Iris pigment epithelial cell (primary cell): ENCODE results near the gene WDR73.
A peak's percentile ranks its signal among the peaks of the same experiment; 100 is the strongest.

ENCODE experiments used
- DNase-seq: peaks from one replicate; pipeline ENCODE4 v3.0.0-alpha.2; 2011; ENCODE audit warnings: low read depth

WDR73 gene

DNA sequence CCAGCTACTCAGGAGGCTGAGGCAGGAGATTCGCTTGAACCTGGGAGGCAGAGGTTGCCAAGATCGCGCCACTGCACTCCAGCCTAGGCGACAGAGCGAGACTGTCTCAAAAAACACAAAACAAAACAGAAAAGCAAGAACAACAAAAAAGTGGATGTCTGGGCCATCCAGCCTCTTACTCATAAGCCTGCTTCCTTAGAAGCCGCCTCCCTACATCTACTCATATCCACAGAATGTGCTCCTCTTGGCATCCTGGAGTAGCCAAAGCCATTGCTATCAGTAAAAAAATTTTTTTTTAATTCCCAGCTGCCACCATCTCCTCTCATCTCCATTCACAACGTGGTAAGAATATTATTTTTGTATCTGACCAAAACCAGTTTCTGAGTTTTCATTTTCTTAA, 42.5 kb downstream of the WDR73 start:
- DNase-seq, result peak; percentile 37

DNA sequence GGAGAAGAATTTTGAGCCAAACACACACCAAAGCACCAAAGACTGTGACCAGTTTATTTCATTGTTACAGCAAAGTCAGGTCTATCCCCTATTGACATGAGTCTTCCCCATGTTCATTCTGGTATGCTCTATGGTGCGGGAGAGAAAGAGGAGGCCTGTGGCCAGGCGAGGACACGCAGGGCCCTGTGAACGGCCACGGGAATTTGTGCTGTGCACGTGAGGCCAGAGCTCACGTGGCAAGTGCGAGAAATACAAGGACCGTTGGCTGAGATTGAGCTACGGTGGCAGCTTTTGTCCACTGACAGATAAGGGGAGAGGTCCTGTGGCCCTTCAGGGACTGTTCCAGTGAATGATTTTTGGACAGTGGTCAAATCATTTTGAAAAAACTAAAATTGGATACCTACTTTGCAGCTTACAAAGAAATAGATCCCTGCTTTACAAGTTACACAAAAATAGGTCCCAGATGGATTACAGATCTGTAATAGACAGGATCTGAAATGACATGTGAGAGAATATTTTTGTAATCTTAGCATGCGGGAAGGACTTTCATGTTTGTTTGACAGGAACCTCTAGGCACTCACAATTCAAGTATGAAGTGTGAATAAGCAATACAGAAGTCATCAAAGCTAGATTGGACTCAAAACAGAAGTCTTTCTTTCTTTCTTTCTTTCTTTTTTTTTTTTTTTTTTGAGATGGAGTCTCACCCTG, 44.1 kb downstream of the WDR73 start:
- DNase-seq, result no peak

DNA sequence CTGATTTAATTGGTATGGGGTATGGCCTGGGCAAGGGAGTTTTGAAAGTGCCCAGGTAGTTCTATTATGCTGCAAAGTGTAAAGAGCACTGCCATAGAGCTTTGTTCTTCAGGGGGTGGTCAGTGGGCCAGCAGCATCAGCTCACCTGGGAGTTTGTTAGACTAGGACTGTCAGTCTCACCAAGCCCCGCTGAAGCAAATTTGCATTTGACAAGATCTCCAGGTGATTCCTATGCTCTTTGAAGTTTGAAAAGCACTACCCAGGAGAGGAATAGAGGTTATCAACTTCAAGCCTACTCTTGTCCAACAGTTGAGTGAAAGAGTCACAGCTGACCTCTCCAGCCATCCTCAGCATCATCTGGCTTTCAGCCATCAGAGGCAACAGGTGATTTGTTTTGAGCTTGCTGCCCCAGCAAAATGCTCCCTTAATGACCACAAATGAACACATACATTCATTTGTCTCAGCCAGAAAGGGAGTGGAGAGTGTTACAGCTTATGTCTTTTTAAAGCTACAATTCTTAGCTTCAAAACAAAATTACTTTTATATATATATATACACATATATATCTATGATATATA, 45.3 kb downstream of the WDR73 start:
- DNase-seq, result no peak

DNA sequence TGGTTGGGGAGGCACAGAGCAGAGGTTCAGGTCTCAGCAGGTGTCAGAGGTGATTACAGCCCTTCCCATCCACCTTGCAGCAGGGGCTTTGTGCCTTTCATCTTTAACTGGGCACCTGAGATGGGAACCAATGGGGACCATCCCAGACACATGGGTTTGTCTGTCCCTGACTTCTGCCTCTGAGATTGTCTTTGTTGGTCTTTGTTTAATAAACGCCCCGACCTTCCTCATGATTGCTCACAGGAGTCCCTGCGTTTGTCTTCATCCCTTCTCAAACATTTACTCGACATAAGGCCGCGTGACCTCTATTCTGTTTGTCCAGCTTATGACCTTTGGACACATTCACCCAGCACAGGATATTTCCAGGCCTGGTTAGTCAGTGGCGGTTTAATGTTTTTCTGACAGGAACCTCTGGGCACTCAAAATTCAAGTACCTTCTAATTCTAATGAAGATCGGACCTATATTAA, 47.4 kb downstream of the WDR73 start:
- no peak for DNase-seq

DNA sequence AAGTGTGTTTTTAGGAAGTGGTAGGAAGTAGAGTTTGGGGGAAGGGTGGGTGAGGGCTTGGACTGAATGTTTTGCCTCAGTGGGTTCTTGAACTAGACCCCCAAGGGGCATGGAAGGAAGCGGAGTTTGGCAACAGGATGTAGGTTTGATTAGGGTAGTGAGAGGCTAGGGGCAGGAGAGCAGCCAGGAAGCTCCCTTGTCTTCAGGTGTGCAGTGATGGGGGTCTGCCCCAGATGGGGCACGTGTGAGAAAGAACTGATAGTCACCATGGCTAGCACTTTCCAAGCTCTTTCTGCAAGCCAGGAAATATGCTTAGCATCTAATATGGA, 48.6 kb downstream of the WDR73 start:
- DNase-seq, result no peak

DNA sequence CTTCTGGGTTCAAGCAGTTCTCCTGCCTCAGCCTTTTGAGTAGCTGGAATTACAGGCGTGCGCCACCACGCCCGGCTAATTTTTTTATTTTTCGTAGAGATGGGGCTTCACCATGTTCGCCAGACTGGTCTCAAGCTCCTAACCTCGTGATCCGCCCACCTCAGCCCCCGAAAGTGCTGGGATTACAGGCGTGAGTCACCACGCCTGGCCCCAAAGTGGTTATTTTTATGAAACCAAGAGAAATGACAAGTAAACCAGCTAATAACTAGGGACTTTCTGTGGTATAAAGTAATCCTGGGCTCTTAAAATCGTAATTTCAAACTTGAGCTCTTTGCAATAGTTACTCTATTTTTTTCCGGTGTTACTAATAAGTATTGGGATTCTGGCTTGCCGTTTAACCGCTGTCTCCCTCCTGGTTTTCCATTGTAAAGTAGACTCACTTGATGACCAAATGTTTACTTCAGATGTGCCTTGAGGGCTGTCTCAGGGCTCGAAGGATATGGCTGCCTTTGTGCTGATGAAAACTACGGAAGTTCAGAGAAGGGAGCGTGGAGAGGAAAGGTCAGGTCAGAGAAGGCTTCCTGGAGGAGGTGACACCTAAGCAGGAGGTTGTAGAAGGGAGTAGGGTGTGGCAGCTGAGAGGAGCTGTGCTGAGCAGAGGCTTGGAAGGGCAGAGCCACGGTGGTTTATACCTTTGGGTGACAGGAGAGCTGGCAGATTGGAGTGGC, 49.1 kb downstream of the WDR73 start:
- DNase-seq, result peak; percentile 51

DNA sequence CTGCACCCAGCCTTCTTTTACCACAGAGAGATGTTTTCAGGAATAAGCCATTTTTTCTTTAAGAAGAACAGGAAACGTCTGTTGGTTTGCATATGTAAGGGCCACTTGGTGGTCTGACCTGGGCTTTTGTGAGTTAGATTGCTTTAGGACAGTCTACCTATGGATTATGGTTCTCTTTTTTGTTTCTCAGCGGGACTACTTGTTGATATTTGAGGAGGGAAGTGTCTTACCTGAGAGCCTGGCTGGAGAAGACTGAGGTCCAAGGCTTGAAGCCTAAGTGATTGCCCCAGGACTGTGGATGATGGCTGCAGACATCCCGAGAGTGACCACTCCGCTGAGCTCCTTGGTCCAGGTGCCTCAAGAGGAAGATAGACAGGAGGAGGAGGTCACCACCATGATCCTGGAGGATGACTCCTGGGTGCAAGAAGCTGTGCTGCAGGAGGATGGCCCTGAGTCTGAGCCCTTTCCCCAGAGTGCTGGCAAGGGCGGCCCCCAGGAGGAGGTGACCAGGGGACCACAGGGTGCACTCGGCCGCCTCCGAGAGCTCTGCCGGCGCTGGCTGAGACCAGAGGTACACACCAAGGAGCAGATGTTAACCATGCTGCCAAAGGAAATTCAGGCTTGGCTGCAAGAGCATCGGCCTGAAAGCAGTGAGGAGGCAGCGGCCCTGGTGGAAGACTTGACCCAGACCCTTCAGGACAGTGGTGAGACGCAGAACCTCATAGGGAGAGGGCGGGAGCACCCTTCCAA, 50.3 kb downstream of the WDR73 start:
- DNase-seq, result no peak

DNA sequence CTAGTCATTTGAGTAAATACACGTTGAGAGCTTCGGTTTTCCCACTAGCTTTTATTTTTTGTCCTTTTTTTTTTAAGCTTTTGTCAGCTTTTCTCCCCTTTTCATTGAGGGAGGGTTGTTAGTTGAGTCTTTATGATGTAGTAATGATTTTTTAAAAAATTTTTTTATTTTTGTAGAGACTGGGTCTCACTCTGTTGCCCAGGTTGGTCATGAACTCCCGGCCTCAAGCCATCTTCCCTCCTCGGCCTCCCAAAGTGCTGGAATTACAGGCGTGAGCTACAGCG, 52.6 kb downstream of the WDR73 start:
- no peak for DNase-seq

DNA sequence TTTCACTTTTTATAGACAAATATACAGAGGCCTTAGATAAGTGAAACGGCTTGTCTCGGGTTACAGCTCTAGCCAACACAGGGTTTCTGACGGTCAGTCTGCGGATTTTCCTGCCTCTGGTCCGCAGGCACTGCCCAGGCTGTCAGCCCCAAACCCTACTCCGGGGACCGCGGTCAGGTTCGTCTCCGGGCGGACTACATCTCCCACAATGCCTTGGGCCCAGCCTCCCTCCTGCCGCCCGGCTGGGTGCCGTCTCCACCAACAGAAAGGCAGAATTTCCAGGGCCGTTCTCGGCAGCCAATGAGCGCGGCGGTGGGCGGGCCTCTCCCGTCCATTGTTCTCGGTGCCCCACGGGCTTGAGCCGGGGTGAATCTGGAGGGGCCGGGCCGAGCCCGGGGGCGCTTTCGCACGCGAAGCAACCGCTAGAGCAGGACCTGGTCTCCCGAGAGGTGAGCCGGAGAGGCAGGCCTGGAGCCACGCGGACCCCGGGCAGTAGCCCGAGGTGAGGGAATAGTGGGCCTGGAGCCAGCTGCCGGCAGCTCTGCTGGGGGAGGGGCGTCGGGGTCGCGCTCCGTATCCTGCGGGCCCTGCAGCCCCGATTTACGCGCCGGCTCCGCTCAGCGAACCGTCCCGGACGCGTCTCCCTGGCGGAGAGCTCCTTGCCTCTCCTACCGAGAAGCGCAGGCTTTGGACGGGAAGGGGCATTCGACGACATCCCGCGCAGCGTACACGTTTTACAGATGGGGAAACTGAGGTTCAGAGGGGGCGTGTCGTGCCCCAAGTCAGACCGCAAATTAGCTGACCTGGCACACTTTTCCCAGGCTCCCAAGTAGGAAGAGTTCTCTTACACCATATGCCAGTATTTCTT, 53.2 kb downstream of the WDR73 start, which contains the start of gene ZSCAN2:
TSS of gene ZSCAN2 (plus strand) at position 323 of the 868 bp plus-strand sequence. CDS start 2,919 bp downstream, outside the sequence.
- DNase-seq, result peak; percentile 95

DNA sequence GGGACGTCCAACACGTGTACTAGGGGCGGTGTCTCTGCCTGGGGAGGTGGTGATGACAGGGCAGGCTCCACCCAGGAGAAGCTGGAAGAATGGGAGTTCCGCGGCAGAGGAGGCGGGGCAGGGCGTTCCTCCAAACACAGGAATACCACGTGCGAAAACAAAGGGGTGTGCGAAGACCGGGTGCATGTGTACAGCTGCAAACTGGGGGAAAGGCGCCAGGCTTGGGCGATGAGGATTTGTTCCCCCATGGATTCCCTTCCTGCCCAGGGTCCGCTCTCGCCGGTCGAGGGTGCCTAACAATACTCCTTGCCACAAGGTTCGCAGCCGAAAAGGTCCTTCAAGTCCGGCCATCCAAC, 53.8 kb downstream of the WDR73 start:
- peak; percentile 93 for DNase-seq

DNA sequence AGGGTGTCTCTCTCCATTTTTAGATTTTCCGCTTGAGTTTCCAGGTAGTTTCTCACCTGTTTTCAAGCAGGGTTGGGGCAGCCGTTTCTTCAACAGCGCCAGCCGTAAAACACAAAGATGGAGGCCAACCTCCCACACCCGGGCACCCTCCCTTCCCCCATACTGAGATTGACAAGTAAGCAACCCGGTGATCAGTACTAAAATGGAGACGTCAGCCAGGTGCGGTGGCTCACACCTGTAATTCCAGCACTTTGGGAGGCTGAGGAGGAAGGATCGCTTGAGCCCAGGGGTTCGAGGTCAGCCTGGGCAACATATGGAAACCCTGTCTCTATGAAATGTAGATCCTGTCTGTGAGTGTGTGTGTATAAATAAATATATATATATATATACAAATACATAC, 54.2 kb downstream of the WDR73 start:
- no peak for DNase-seq

DNA sequence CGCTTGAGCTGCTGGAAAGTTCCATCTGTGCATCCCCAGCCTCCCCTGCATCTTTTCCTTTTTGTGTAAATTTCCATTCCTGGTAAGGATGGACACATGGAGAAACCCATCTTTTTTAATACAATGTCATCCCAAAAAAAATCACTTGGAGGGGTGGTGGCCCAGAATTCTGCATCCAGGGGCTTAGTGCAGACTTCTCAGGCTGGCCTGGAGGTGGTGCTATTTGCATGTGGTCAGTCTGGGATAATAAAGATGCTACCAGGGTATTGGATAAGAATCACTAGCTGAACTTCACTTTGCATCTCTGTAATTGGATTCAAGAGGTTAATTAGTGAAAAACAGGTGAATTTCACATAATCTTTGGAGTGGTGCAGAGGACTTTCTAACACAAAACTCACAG, 55.1 kb downstream of the WDR73 start:
- DNase-seq, result peak; percentile 72

DNA sequence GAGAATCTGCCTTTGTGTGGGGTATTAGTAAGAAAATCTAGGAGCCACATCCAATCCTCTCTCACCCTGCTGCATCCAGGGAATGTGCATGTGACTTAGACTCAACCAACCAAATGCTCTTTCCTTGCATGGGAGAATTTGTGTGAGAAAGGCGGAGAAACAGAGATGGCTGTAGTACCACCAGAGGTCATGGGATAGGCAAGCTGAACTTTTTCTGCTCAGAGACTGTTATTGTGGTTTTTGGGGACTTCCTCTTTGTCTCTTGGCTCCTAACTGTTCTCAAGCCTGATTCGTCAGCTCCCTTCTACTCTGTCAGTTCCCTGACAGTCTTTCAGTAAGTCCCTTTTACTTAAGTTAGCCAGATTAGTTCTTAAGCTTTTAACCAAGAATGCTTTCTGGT, 55.8 kb downstream of the WDR73 start:
- peak; percentile 22 for DNase-seq

DNA sequence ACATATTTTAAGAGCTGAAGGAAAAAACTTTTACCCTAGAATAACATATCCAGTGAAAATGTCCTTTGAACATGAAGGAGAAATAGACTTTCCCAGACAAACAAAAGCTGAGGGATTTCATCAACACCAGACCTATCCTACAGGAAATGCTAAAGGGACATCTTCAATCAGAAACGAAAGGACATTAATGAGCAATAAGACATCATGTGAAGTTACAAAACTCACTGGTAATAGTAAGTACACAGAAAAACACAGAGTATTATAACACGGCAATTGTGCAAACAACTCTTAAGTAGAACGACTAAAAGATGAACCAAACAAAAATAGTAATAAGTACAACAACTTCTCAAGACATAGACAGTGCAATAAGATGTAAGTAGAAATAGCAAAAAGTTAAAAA, 56.8 kb downstream of the WDR73 start:
- DNase-seq, result no peak

DNA sequence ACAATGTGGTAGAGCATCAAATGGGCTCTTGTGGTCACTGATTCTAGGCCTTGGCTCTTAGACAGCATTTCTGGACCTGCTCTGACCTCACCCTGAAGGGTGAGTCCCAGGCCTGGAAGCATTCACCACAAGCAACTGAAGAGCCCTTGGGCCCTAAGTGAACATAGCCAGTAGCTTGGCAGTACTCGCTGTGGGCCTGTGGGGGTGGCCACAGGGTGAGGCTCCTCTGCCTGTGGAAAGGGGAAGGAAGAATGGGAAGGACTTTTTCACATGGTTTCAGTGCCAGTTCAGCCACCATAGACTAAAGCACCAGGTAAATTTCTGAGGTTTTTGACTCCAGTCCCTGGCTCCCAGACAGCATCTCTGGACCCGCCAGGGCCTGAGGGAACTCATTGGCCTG, 58.4 kb downstream of the WDR73 start:
- no peak for DNase-seq

DNA sequence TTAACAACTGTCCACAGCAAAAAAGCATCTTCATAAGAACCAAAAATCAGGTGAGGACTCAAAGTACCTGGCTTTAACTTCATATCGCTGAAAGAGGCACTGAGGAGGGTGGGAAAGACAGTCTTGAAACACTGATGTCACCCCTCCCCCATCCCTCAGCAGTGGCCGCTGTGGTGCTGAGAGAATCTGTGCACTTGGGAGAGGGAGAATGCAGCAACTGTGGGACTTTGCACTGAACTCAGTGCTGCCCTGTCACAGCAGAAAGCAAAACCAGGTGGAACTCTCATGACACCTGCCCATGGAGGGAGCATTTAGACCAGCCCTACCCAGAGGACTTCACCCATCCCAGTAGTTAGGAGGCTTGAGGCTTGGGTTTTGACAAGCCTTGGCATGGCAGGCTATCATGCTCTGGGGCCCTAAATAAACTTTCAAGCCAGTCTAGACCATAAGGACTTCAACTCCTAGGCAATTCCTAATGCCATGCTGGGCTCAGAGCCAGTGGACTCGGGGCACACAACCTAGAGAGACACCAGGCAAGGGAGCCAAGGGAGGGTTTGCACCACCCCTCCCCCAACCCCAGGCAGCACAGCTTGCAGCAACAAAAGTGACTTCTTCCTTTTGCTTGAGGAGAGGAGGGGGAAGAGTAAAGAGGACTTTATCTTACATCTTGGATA, 59.3 kb downstream of the WDR73 start:
- DNase-seq, result no peak

DNA sequence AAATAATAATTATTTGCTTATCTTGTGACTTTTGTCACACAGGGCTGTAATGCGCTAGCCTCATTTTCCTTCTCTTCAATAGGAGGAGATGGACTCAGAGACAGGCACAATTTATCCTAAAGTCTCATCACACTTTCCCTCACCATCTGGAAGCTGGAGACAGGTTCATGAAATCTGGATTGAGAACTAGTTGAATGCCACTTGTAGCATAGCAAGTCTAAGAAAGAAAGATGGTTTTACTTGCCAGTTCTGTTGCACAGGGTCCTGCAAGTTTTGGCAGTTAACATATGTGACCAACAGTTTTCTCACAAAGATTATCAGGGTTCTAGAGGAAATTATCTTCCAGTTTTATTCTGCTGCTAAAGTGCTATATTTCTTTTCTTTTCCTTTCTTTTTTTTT, 62.3 kb downstream of the WDR73 start:
- DNase-seq, result no peak

DNA sequence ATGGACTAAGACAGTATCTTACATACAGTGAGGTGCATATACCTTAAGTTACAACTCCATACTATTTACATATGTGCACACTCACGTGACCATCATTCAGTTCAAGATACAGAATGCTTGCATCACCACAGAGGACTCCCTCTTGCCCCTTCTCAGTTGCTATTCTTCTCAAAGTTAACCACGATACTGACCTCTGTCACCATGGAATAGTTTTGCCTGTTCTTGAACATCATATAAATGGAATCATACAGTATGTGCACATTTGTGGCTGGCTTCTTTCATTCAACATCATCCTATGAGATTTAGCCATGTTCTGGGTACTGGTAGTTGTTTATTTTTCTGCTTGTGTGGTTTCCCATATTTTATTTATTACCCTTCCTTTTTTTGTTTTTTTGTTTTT, 63.7 kb downstream of the WDR73 start:
- DNase-seq, result peak; percentile 51
